Measurements from ENCODE around the gene NACC1. TPM values are rescaled to one million over a fixed set of nuclear protein-coding genes. Genes with fewer than 3 reads are reported as not detected.

NACC1 gene
- total RNA-seq, 1 donor from 2014 or later, result 66.1 TPM

- no peak for DNase-seq (ENCODE audit: low read depth)
- TF ChIP-seq CTCF (IDR thresholded peaks at IDR 0.05; ENCODE audit: insufficient read depth, low read length, poor library complexity, severe bottlenecking), result no peak
- peaks cover 1% of the 10 kb centered on the region for H3K36me3 ChIP-seq (ENCODE audit: control insufficient read depth, insufficient read depth, low read length)
- no peak overlapping the region for H3K4me3 ChIP-seq (ENCODE audit: low read depth, low read length)
- peaks cover 49% of the 10 kb centered on the region for H3K27me3 ChIP-seq (ENCODE audit: control insufficient read depth, insufficient read depth, low read length)
Observed at GRCh38 chr19:13097033-13097462, 21.0 kb upstream of the NACC1 start.

GRCh38 chr19:13097463-13098258 is 20.4 kb upstream of the NACC1 start:
- TF ChIP-seq CTCF (IDR thresholded peaks at IDR 0.05; ENCODE audit: insufficient read depth, low read length, poor library complexity, severe bottlenecking), result no peak
- Histone ChIP-seq H3K36me3 (ENCODE audit: control insufficient read depth, insufficient read depth, low read length) (peaks cover 1% of the 10 kb centered on the region), H3K4me3 (ENCODE audit: low read depth, low read length) (no peak overlapping the region), H3K27me3 (ENCODE audit: control insufficient read depth, insufficient read depth, low read length) (peaks cover 49% of the 10 kb centered on the region)
- DNase-seq (ENCODE audit: low read depth), result no peak

- H3K27me3 ChIP-seq (ENCODE audit: control insufficient read depth, insufficient read depth, low read length), result peaks cover 49% of the 10 kb centered on the region
- no peak for TF ChIP-seq CTCF (IDR thresholded peaks at IDR 0.05; ENCODE audit: insufficient read depth, low read length, poor library complexity, severe bottlenecking)
- no peak overlapping the region for H3K4me3 ChIP-seq (ENCODE audit: low read depth, low read length)
- DNase-seq (ENCODE audit: low read depth), result no peak
- peaks cover 1% of the 10 kb centered on the region for H3K36me3 ChIP-seq (ENCODE audit: control insufficient read depth, insufficient read depth, low read length)
Observed at GRCh38 chr19:13098277-13099072, 19.6 kb upstream of the NACC1 start.

GRCh38 chr19:13099073-13099999 is 18.7 kb upstream of the NACC1 start:
- Histone ChIP-seq H3K36me3 (ENCODE audit: control insufficient read depth, insufficient read depth, low read length) (peaks cover 1% of the 10 kb centered on the region), H3K27me3 (ENCODE audit: control insufficient read depth, insufficient read depth, low read length) (peaks cover 48% of the 10 kb centered on the region), H3K4me3 (ENCODE audit: low read depth, low read length) (no peak overlapping the region)
- no peak for TF ChIP-seq CTCF (IDR thresholded peaks at IDR 0.05; ENCODE audit: insufficient read depth, low read length, poor library complexity, severe bottlenecking)
- DNase-seq (ENCODE audit: low read depth), result no peak

- no peak for TF ChIP-seq CTCF (IDR thresholded peaks at IDR 0.05; ENCODE audit: insufficient read depth, low read length, poor library complexity, severe bottlenecking)
- Histone ChIP-seq H3K36me3 (ENCODE audit: control insufficient read depth, insufficient read depth, low read length) (no peaks in the 10 kb centered on the region), H3K27me3 (ENCODE audit: control insufficient read depth, insufficient read depth, low read length) (peaks cover 42% of the 10 kb centered on the region), H3K4me3 (ENCODE audit: low read depth, low read length) (no peak overlapping the region)
- DNase-seq (ENCODE audit: low read depth), result no peak
Observed at GRCh38 chr19:13100031-13100588, 18.0 kb upstream of the NACC1 start.
